Measurements from ENCODE around the gene PRM3.

PRM3 gene

GRCh38 chr16:11276896-11277593, 3.6 kb upstream of the PRM3 start:
- H3K4me3 ChIP-seq (ENCODE audit: low read depth, low read length) = no peak overlapping the region
- DNase-seq (ENCODE audit: low read depth) = no peak
- no peak for TF ChIP-seq CTCF (IDR thresholded peaks at IDR 0.05; ENCODE audit: low read depth, low read length)
- no peak for TF ChIP-seq MAX (IDR thresholded peaks at IDR 0.05; ENCODE audit: low read depth, low read length)
- TF ChIP-seq MYC (IDR thresholded peaks at IDR 0.05; ENCODE audit: low read depth, low read length) = no peak
- no peak for TF ChIP-seq POLR2A (IDR thresholded peaks at IDR 0.05; ENCODE audit: extremely low read depth, insufficient read length)

- DNase-seq (ENCODE audit: low read depth) = no peak
- H3K4me3 ChIP-seq (ENCODE audit: low read depth, low read length) = no peak within 1 kb of the TSS
- TF ChIP-seq POLR2A (IDR thresholded peaks at IDR 0.05; ENCODE audit: extremely low read depth, insufficient read length) = no peak
These were observed 2.9 kb upstream of the PRM3 start, which contains the start of gene PRM2 for GRCh38 chr16:11276143-11276895. PRM2 (minus strand) TSS chr16:11276480; CDS start chr16:11276370, 110 bp downstream.

- TF ChIP-seq CTCF (IDR thresholded peaks at IDR 0.05; ENCODE audit: low read depth, low read length) (no peak), POLR2A (IDR thresholded peaks at IDR 0.05; ENCODE audit: extremely low read depth, insufficient read length) (no peak), MAX (IDR thresholded peaks at IDR 0.05; ENCODE audit: low read depth, low read length) (no peak), MYC (IDR thresholded peaks at IDR 0.05; ENCODE audit: low read depth, low read length) (no peak)
- no peak for DNase-seq (ENCODE audit: low read depth)
- H3K4me3 ChIP-seq (ENCODE audit: low read depth, low read length) = no peak overlapping the region
These were observed 1.5 kb upstream of the PRM3 start for GRCh38 chr16:11274964-11275363.

- no peak overlapping the region for H3K4me3 ChIP-seq (ENCODE audit: low read depth, low read length)
- TF ChIP-seq CTCF (IDR thresholded peaks at IDR 0.05; ENCODE audit: low read depth, low read length) = no peak
- TF ChIP-seq POLR2A (IDR thresholded peaks at IDR 0.05; ENCODE audit: extremely low read depth, insufficient read length) = no peak
- TF ChIP-seq MAX (IDR thresholded peaks at IDR 0.05; ENCODE audit: low read depth, low read length) = no peak
- no peak for DNase-seq (ENCODE audit: low read depth)
These were observed 394 bp upstream of the PRM3 start for GRCh38 chr16:11273721-11274324.

- no peak overlapping the region for H3K4me3 ChIP-seq (ENCODE audit: low read depth, low read length)
- no peak for DNase-seq (ENCODE audit: low read depth)
- TF ChIP-seq POLR2A (IDR thresholded peaks at IDR 0.05; ENCODE audit: extremely low read depth, insufficient read length) = no peak
- no peak for TF ChIP-seq MAX (IDR thresholded peaks at IDR 0.05; ENCODE audit: low read depth, low read length)
- TF ChIP-seq MYC (IDR thresholded peaks at IDR 0.05; ENCODE audit: low read depth, low read length) = no peak
- no peak for TF ChIP-seq CTCF (IDR thresholded peaks at IDR 0.05; ENCODE audit: low read depth, low read length)
These were observed 945 bp downstream of the PRM3 start for GRCh38 chr16:11272484-11272883.

- no peak for TF ChIP-seq MAX (IDR thresholded peaks at IDR 0.05; ENCODE audit: low read depth, low read length)
- TF ChIP-seq MYC (IDR thresholded peaks at IDR 0.05; ENCODE audit: low read depth, low read length) = no peak
- TF ChIP-seq POLR2A (IDR thresholded peaks at IDR 0.05; ENCODE audit: extremely low read depth, insufficient read length) = no peak
- TF ChIP-seq CTCF (IDR thresholded peaks at IDR 0.05; ENCODE audit: low read depth, low read length) = no peak
- H3K4me3 ChIP-seq (ENCODE audit: low read depth, low read length) = no peak overlapping the region
- DNase-seq (ENCODE audit: low read depth) = no peak
These were observed 1.8 kb downstream of the PRM3 start for GRCh38 chr16:11271610-11272009.
